Right atrium auricular region (tissue), 2 donors: ENCODE data around the gene KCNQ1. TPM values are rescaled to one million over a fixed set of nuclear protein-coding genes. Genes with fewer than 3 reads are reported as not detected.

ENCODE experiments used
- DNase-seq: peaks from one replicate; pipeline ENCODE4 v3.0.0-alpha.2; 2019; ENCODE audit warnings: low spot score
- H3K27ac ChIP-seq, 2 donors: fragments of 200-600 bp; sonication (generic); 1 replicate in 1 of 2; 2 replicates in 1 of 2; pipeline ENCODE4 v1.5.1; 2016 to 2019
- H3K27me3 ChIP-seq, 2 donors: fragments of 200-600 bp; sonication (generic); one replicate each; pipeline versions ENCODE4 v1.5.1 to v1.6.0; 2017 to 2019
- H3K36me3 ChIP-seq: fragments of 200-600 bp; sonication (generic); one replicate; pipeline ENCODE4 v1.5.1; 2016
- H3K4me1 ChIP-seq, 2 donors: fragments of 200-600 bp; sonication (generic); one replicate each; pipeline versions ENCODE4 v1.5.1 to v1.6.0; 2017 to 2019
- H3K4me3 ChIP-seq, 2 donors: fragments of 200-600 bp; sonication (generic); 1 replicate in 1 of 2; 2 replicates in 1 of 2; pipeline ENCODE4 v1.5.1; 2017 to 2019; ENCODE audit warnings: mild to moderate bottlenecking in 1 of 2, moderate library complexity in 1 of 2
- H3K9me3 ChIP-seq, 2 donors: fragments of 200-600 bp; sonication (generic); one replicate each; pipeline ENCODE4 v1.5.1; 2019
- CTCF ChIP-seq, 2 donors: fragments of 200-600 bp; sonication (generic); IDR thresholded peaks; one replicate each; pipeline ENCODE4 v1.5.1; 2019; ENCODE audit warnings: antibody characterized with exemption in 2 of 2
- total RNA-seq, 2 donors: library from RNA; depleted of rRNA; stranded (reverse); fragments of >200 nt; gene quantifications; one replicate each; pipeline ENCODE4 v1.1.0, GENCODE V29; 2016

Gene KCNQ1
- total RNA-seq, 2 donors from 2014 or later, result 12.7 to 25.1 TPM

- no peak overlapping the region for H3K4me3 ChIP-seq
- H3K36me3 ChIP-seq, result peaks cover 4% of the 10 kb centered on the region
- H3K27me3 ChIP-seq, result no peaks in the 10 kb centered on the region
- H3K27ac ChIP-seq, result no peak overlapping the region
- no peaks in the 10 kb centered on the region for H3K9me3 ChIP-seq
- DNase-seq, result no peak
- no peaks in the 10 kb centered on the region for H3K4me1 ChIP-seq
- TF ChIP-seq CTCF (IDR thresholded peaks at IDR 0.05), result no peak
These were observed 36.1 kb upstream of the KCNQ1 start for GRCh38 chr11:2408671-2409070.

- DNase-seq, result no peak
- Histone ChIP-seq H3K27ac (no peak overlapping the region), H3K9me3 (no peaks in the 10 kb centered on the region), H3K36me3 (no peaks in the 10 kb centered on the region), H3K4me1 (no peaks in the 10 kb centered on the region), H3K4me3 (no peak overlapping the region), H3K27me3 (no peaks in the 10 kb centered on the region)
- TF ChIP-seq CTCF (IDR thresholded peaks at IDR 0.05), result no peak
These were observed 35.7 kb upstream of the KCNQ1 start for GRCh38 chr11:2409126-2409525.

GRCh38 chr11:2409611-2410468 lies 35.0 kb upstream of the KCNQ1 start:
- no peak for DNase-seq
- Histone ChIP-seq H3K36me3 (no peaks in the 10 kb centered on the region), H3K4me1 (no peaks in the 10 kb centered on the region), H3K9me3 (no peaks in the 10 kb centered on the region), H3K4me3 (no peak overlapping the region), H3K27me3 (no peaks in the 10 kb centered on the region), H3K27ac (no peak overlapping the region)
- TF ChIP-seq CTCF (IDR thresholded peaks at IDR 0.05), result no peak

GRCh38 chr11:2410616-2411015 lies 34.2 kb upstream of the KCNQ1 start:
- H3K4me3 ChIP-seq, result no peak overlapping the region
- no peak for DNase-seq
- no peaks in the 10 kb centered on the region for H3K4me1 ChIP-seq
- no peaks in the 10 kb centered on the region for H3K9me3 ChIP-seq
- H3K36me3 ChIP-seq, result no peaks in the 10 kb centered on the region
- no peak for TF ChIP-seq CTCF (IDR thresholded peaks at IDR 0.05)
- no peak overlapping the region for H3K27ac ChIP-seq
- no peaks in the 10 kb centered on the region for H3K27me3 ChIP-seq

GRCh38 chr11:2411446-2412305 lies 33.1 kb upstream of the KCNQ1 start:
- no peak for DNase-seq
- H3K27me3 ChIP-seq, result no peaks in the 10 kb centered on the region
- no peak overlapping the region for H3K4me3 ChIP-seq
- H3K36me3 ChIP-seq, result no peaks in the 10 kb centered on the region
- no peaks in the 10 kb centered on the region for H3K4me1 ChIP-seq
- no peak for TF ChIP-seq CTCF (IDR thresholded peaks at IDR 0.05)
- H3K27ac ChIP-seq, result no peak overlapping the region
- H3K9me3 ChIP-seq, result no peaks in the 10 kb centered on the region
